Astrocyte of the spinal cord (primary cell): ENCODE measurements around the gene DCAF4L1.

Source experiments
- DNase-seq: peaks from one replicate; pipeline ENCODE4 v3.0.0; 2011; ENCODE audit warnings: low read depth, low spot score
- H3K4me3 ChIP-seq: 2 replicates; pipeline ENCODE4 v1.5.1; 2011; ENCODE audit warnings: low read depth, mild to moderate bottlenecking, low read length, moderate library complexity
- CTCF ChIP-seq: IDR thresholded peaks from 2 replicates; pipeline ENCODE4 v1.5.1; 2012; ENCODE audit warnings: low read depth, mild to moderate bottlenecking, low read length, inconsistent platforms
- in situ Hi-C: cut with HindIII; loops from 2 replicates; pipeline ENCODE4 v1.10.0; 2017; ENCODE audit warnings: low sequenced_read_pairs

The DCAF4L1 gene

GRCh38 chr4:41963105-41963504 lies 18.5 kb upstream of the DCAF4L1 start:
- in situ Hi-C loops: no loop called here
- no peak overlapping the region for H3K4me3 ChIP-seq
- peak; percentile 53 for TF ChIP-seq CTCF
- DNase-seq: peak; percentile 30

GRCh38 chr4:41964401-41964800 lies 17.2 kb upstream of the DCAF4L1 start:
- TF ChIP-seq CTCF: no peak
- no peak for DNase-seq
- H3K4me3 ChIP-seq: no peak overlapping the region
- in situ Hi-C loops: no loop called here

DNA sequence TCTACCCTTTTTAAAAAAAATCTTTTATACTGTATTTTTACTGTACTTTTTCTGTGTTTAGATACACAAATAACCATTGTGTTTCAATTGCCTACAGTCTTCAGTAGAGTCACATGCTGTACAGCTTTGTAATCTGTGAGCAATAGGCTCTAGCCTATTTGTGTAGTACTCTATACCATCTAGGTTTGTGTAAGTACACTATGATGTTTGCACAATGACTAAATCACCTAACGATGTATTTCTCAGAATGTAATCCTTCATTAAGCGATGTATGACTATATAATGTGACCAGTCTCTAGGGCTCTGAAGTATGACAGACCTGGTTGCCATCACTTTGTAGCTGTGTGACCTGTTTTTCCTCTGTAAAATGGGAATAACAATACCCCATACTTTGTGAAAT lies 14.2 kb upstream of the DCAF4L1 start:
- in situ Hi-C loops: no loop called here
- no peak for TF ChIP-seq CTCF

GRCh38 chr4:41969671-41970070 lies 11.9 kb upstream of the DCAF4L1 start:
- no peak overlapping the region for H3K4me3 ChIP-seq
- in situ Hi-C loops: no loop called here

More for the DNA sequence above, 14.2 kb upstream of the DCAF4L1 start:
- DNase-seq: no peak
- H3K4me3 ChIP-seq: no peak overlapping the region

GRCh38 chr4:41975341-41975740 lies 6.2 kb upstream of the DCAF4L1 start:
- no peak for DNase-seq
- H3K4me3 ChIP-seq: no peak overlapping the region
- no peak for TF ChIP-seq CTCF
- in situ Hi-C loops: no loop called here

More at GRCh38 chr4:41969671-41970070, 11.9 kb upstream of the DCAF4L1 start:
- no peak for DNase-seq
- TF ChIP-seq CTCF: no peak

DNA sequence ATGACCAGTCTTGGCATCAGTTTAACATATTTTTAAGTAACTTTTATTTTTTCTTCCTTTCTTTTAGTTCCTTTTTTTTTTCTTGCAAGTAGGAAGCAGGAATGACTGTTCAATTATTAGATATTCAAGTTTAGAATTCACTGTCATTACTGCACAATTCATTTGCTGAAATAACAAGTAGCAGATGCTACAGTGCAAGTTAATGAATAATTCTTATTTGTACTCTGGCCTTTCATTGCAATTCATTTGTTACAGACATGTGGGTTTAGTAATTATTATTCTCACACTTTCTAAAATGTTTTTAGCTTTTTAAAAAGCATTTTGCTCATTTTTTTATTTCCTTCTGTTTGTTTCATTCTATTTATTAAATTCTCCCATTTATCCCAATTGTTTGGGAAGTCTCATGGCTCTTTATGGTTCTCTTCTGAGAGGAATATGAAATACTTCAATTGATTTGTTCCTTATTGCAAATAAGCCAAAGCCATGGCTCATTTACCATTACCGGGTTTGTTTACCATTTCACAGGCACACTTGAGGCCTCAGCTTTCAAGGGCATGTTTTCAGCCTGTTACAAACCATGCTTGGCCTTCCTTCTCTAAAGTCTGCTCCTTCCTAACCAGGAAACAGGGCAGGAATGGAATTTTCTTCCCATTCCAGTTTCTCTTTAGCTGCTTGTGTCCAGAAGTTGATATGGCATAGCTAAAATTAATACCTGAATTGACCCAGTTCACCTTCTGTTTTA lies 4.6 kb upstream of the DCAF4L1 start:
- in situ Hi-C loops: no loop called here
- DNase-seq: no peak
- H3K4me3 ChIP-seq: no peak overlapping the region
- TF ChIP-seq CTCF: no peak
